HS-27A (cell line): ENCODE data around the gene TSPAN31.

Experiments
- DNase-seq: peaks from one replicate; pipeline ENCODE4 v3.0.0-alpha.2; 2012; ENCODE audit warnings: low read depth, missing footprints

TSPAN31 gene

GRCh38 chr12:57793920-57794319 is 49.1 kb downstream of the TSPAN31 start:
- no peak for DNase-seq

GRCh38 chr12:57795354-57795753 is 50.5 kb downstream of the TSPAN31 start:
- no peak for DNase-seq

GRCh38 chr12:57796996-57797395 is 52.2 kb downstream of the TSPAN31 start:
- no peak for DNase-seq

GRCh38 chr12:57797933-57798332 is 53.1 kb downstream of the TSPAN31 start:
- DNase-seq: no peak
